ENCODE measurements around the gene BTBD2. TPM values are rescaled to one million over a fixed set of nuclear protein-coding genes. Genes with fewer than 3 reads are reported as not detected.

Gene BTBD2
- total RNA-seq, 4 donors from 2014 or later = 85.0 to 99.3 (median 94.9) TPM

GRCh38 chr19:1974381-1975161, 40.9 kb downstream of the BTBD2 start:
- DNase-seq (ENCODE audit: low spot score in 2 of 2) = no peak
- WGBS, 2 donors = 77% methylated on average over 24 to 28 of the region's 28 CpGs

GRCh38 chr19:1970806-1971502, 44.6 kb downstream of the BTBD2 start:
- DNase-seq (ENCODE audit: low spot score in 2 of 2) = no peak
- 85 to 94% methylated on average over 24 to 27 of the region's 27 CpGs for WGBS, 2 donors
- no peak overlapping the region for H3K4me3 ChIP-seq (ENCODE audit: low read depth, poor library complexity, severe bottlenecking)
- intact Hi-C loops (cut with DNase I; ENCODE audit: low total_unique reads) = no loop called here
- TF ChIP-seq POLR2A (IDR thresholded peaks at IDR 0.05) (no peak), CTCF (IDR thresholded peaks at IDR 0.05) (no peak)

More at GRCh38 chr19:1974381-1975161, 40.9 kb downstream of the BTBD2 start:
- H3K4me3 ChIP-seq (ENCODE audit: low read depth, poor library complexity, severe bottlenecking) = no peak overlapping the region
- no peak for TF ChIP-seq POLR2A (IDR thresholded peaks at IDR 0.05)
- no peak for TF ChIP-seq CTCF (IDR thresholded peaks at IDR 0.05)
- intact Hi-C loops (cut with DNase I; ENCODE audit: low total_unique reads) = no loop called here

- no peak for DNase-seq (ENCODE audit: low spot score in 2 of 2)
- H3K4me3 ChIP-seq (ENCODE audit: low read depth, poor library complexity, severe bottlenecking) = no peak overlapping the region
- 90% methylated on average over 36 to 37 of the region's 38 CpGs for WGBS, 2 donors
- intact Hi-C loops (cut with DNase I; ENCODE audit: low total_unique reads) = no loop called here
- TF ChIP-seq CTCF (IDR thresholded peaks at IDR 0.05) (no peak), POLR2A (IDR thresholded peaks at IDR 0.05) (no peak)
Measured at GRCh38 chr19:1970003-1970805, 45.3 kb downstream of the BTBD2 start.

GRCh38 chr19:1969176-1970002, 46.1 kb downstream of the BTBD2 start:
- intact Hi-C loops (cut with DNase I; ENCODE audit: low total_unique reads) = no loop called here
- TF ChIP-seq CTCF (IDR thresholded peaks at IDR 0.05) (no peak), POLR2A (IDR thresholded peaks at IDR 0.05) (no peak)
- WGBS, 2 donors = 93 to 95% methylated on average over 47 to 49 of the region's 49 CpGs
- H3K4me3 ChIP-seq (ENCODE audit: low read depth, poor library complexity, severe bottlenecking) = no peak overlapping the region
- DNase-seq (ENCODE audit: low spot score in 2 of 2) = no peak

All from lower leg skin (tissue), 4 donors.